Fibroblast of skin of right quadriceps (primary cell): ENCODE measurements around the gene PLAGL2.

ENCODE experiments used
- DNase-seq: peaks from one replicate; pipeline ENCODE4 v3.0.0-alpha.2; 2013

Gene PLAGL2

GRCh38 chr20:32144898-32145662 is 62.5 kb downstream of the PLAGL2 start:
- DNase-seq, result no peak

DNA sequence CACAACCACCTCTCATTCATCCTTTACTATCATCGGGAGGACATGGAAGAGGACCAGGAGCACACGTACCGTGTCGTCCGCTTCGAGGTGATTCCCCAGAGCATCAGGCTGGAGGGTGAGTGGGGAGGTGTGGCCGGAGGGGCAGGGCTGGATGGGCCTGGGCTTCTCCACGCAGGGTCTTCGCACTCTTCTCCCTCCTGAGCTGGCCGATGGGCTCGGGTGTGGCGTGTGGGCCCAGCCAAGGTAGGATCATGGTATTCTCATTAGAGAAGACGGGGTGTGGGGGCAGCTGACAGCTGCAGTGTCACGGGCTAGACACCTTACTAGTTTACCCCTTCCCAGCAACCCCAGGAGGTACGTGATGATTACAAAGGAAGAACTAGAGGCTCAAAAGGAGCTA is 64.6 kb downstream of the PLAGL2 start:
- DNase-seq, result no peak
